ENCODE results near the gene ADSS1. TPM values are rescaled to one million over a fixed set of nuclear protein-coding genes. Genes with fewer than 3 reads are reported as not detected.

The ADSS1 gene
- total and polyA plus RNA-seq, 4 donors: 1.8 to 18.8 (median 12.2) TPM

GRCh38 chr14:104756477-104757237 lies 32.6 kb downstream of the ADSS1 start:
- DNase-seq (ENCODE audit: low spot score): no peak
- Histone ChIP-seq H3K4me3 (ENCODE audit: low read depth in 1 of 3, low read length in 3 of 3) (no peak overlapping the region), H3K4me1 (ENCODE audit: control insufficient read depth in 4 of 4, insufficient read depth in 4 of 4, low read length in 3 of 4) (peaks cover 8 to 34% (median 31%) of the 10 kb centered on the region in 4 donors), H3K27me3 (ENCODE audit: control insufficient read depth in 4 of 4, insufficient read depth in 4 of 4, low read length in 3 of 4) (no peaks in the 10 kb centered on the region), H3K36me3 (ENCODE audit: control insufficient read depth in 4 of 4, insufficient read depth in 3 of 4, low read depth in 1 of 4, low read length in 3 of 4) (peaks cover 5 to 40% (median 18%) of the 10 kb centered on the region in 4 donors), H3K9me3 (ENCODE audit: control insufficient read depth in 4 of 4, low read length in 3 of 4) (no peaks in the 10 kb centered on the region), H3K27ac (ENCODE audit: low read depth in 1 of 2, low read length in 2 of 2) (no peak overlapping the region), H3K9ac (ENCODE audit: low read depth in 1 of 2, low read length in 2 of 2) (no peak overlapping the region)
- WGBS: 80% methylated on average over 27 of the region's 27 CpGs
- TF ChIP-seq CTCF (IDR thresholded peaks at IDR 0.05; ENCODE audit: low read depth, low read length, missing input control) (no peak), FOXA1 (IDR thresholded peaks at IDR 0.05) (no peak), GABPA (IDR thresholded peaks at IDR 0.05 in 1 of 2, conservative IDR thresholded peaks at IDR 0.05 in 1 of 2) (no peak), NR2F2 (IDR thresholded peaks at IDR 0.05) (no peak), FOXA2 (IDR thresholded peaks at IDR 0.05) (no peak), SP1 (IDR thresholded peaks at IDR 0.05) (no peak), JUND (IDR thresholded peaks at IDR 0.05) (no peak), MAX (IDR thresholded peaks at IDR 0.05) (no peak), REST (IDR thresholded peaks at IDR 0.05) (no peak), ZBTB33 (IDR thresholded peaks at IDR 0.05) (no peak), ATF3 (IDR thresholded peaks at IDR 0.05) (no peak), HNF4A (conservative IDR thresholded peaks at IDR 0.05) (no peak), TAF1 (conservative IDR thresholded peaks at IDR 0.05) (no peak), EGR1 (IDR thresholded peaks at IDR 0.05; ENCODE audit: low read depth in 2 of 2) (no peak), RAD21 (IDR thresholded peaks at IDR 0.05) (no peak), YY1 (IDR thresholded peaks at IDR 0.05) (no peak), RXRA (IDR thresholded peaks at IDR 0.05) (no peak)
